Mesothelial cell of epicardium (in vitro differentiated cells): Measurements from ENCODE around the gene SLC10A3. TPM values are rescaled to one million over a fixed set of nuclear protein-coding genes. Genes with fewer than 3 reads are reported as not detected.
A peak's percentile ranks its signal among the peaks of the same experiment; 100 is the strongest.

Experiments used
- DNase-seq, 2 experiments: peaks; one replicate each; pipeline ENCODE4 v3.0.0; 2021; ENCODE audit warnings: low spot score in 2 of 2; ENCODE audit not compliant: unreplicated experiment in 2 of 2
- H3K27ac Mint-ChIP-seq: 2 replicates; pipeline ENCODE4 v1.8.0; 2021; ENCODE audit warnings: mixed read lengths
- H3K27me3 Mint-ChIP-seq: 2 replicates; pipeline ENCODE4 v1.8.0; 2021; ENCODE audit warnings: low read depth, mixed read lengths
- H3K36me3 Mint-ChIP-seq: 2 replicates; pipeline ENCODE4 v1.8.0; 2021; ENCODE audit warnings: mixed read lengths
- H3K4me1 Mint-ChIP-seq: 2 replicates; pipeline ENCODE4 v1.8.0; 2021; ENCODE audit warnings: mixed read lengths
- H3K4me3 Mint-ChIP-seq: 2 replicates; pipeline ENCODE4 v1.8.0; 2021; ENCODE audit warnings: mild to moderate bottlenecking, moderate library complexity, mixed read lengths
- H3K9me3 Mint-ChIP-seq: 2 replicates; pipeline ENCODE4 v1.8.0; 2021; ENCODE audit warnings: mixed read lengths
- total RNA-seq: library from RNA; stranded (reverse); gene quantifications from 3 replicates; pipeline ENCODE4 v1.2.1, GENCODE V29; 2021
- TF ChIP-seq, protein P1 (sequence below): fragments of 200-600 bp; sonication (generic); IDR thresholded peaks from one replicate; pipeline ENCODE4 v1.5.0; 2021; ENCODE audit warnings: antibody characterized with exemption; ENCODE audit not compliant: unreplicated experiment

Gene SLC10A3
- total RNA-seq, 1 donor from 2014 or later: 30.2 TPM

DNA sequence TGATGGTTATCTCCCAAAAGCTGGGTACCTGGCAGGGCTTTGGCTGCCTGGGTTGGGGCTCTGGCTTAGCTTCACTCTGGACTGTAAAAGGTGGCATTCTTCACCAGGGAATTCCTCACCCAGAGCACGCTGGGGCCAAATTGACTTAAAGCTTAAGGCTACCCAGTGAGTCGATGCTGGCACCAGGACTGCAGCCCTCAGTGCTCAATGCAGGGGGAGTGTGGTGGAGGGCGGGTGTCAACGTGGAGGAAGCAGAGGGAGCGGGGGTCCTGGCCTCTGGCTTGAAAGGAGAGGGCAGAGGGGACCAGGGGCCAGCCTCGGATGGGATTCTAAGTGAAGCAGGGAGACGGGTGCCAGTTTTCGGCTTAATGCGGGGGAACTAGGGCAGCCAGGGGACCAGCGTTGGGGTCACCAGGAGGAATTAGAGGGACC lies 46.9 kb downstream of the SLC10A3 start:
- Mint-ChIP-seq H3K27ac (peak overlapping the region; percentile 88), H3K27me3 (no peaks in the 10 kb centered on the region), H3K9me3 (no peaks in the 10 kb centered on the region), H3K4me1 (peaks cover 3% of the 10 kb centered on the region), H3K4me3 (peak overlapping the region; percentile 71), H3K36me3 (peaks cover 11% of the 10 kb centered on the region)
- no peak for DNase-seq
- TF ChIP-seq, protein P1, sequence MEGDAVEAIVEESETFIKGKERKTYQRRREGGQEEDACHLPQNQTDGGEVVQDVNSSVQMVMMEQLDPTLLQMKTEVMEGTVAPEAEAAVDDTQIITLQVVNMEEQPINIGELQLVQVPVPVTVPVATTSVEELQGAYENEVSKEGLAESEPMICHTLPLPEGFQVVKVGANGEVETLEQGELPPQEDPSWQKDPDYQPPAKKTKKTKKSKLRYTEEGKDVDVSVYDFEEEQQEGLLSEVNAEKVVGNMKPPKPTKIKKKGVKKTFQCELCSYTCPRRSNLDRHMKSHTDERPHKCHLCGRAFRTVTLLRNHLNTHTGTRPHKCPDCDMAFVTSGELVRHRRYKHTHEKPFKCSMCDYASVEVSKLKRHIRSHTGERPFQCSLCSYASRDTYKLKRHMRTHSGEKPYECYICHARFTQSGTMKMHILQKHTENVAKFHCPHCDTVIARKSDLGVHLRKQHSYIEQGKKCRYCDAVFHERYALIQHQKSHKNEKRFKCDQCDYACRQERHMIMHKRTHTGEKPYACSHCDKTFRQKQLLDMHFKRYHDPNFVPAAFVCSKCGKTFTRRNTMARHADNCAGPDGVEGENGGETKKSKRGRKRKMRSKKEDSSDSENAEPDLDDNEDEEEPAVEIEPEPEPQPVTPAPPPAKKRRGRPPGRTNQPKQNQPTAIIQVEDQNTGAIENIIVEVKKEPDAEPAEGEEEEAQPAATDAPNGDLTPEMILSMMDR: no peak

- H3K36me3 Mint-ChIP-seq: peaks cover 7% of the 10 kb centered on the region
- no peak overlapping the region for H3K27ac Mint-ChIP-seq
Observed at GRCh38 chrX:154441984-154442707, 48.3 kb downstream of the SLC10A3 start.

GRCh38 chrX:154441564-154441963 lies 48.9 kb downstream of the SLC10A3 start:
- Mint-ChIP-seq H3K27me3 (no peaks in the 10 kb centered on the region), H3K36me3 (peaks cover 3% of the 10 kb centered on the region), H3K4me3 (no peak overlapping the region), H3K4me1 (peaks cover 9% of the 10 kb centered on the region), H3K9me3 (no peaks in the 10 kb centered on the region), H3K27ac (no peak overlapping the region)
- TF ChIP-seq, protein P1: no peak
- no peak for DNase-seq

More at GRCh38 chrX:154441984-154442707, 48.3 kb downstream of the SLC10A3 start:
- Mint-ChIP-seq H3K4me1 (peaks cover 9% of the 10 kb centered on the region), H3K4me3 (no peak overlapping the region), H3K9me3 (no peaks in the 10 kb centered on the region), H3K27me3 (no peaks in the 10 kb centered on the region)
- no peak for DNase-seq
- TF ChIP-seq, protein P1: no peak

- H3K4me3 Mint-ChIP-seq: no peak overlapping the region
- no peaks in the 10 kb centered on the region for H3K9me3 Mint-ChIP-seq
- H3K36me3 Mint-ChIP-seq: peaks cover 6% of the 10 kb centered on the region
Observed at GRCh38 chrX:154440623-154441357, 49.6 kb downstream of the SLC10A3 start.

GRCh38 chrX:154439841-154440240 lies 50.6 kb downstream of the SLC10A3 start:
- no peak overlapping the region for H3K4me3 Mint-ChIP-seq
- H3K9me3 Mint-ChIP-seq: no peaks in the 10 kb centered on the region
- H3K36me3 Mint-ChIP-seq: peaks cover 8% of the 10 kb centered on the region
- H3K27me3 Mint-ChIP-seq: no peaks in the 10 kb centered on the region
- DNase-seq: no peak
- no peak overlapping the region for H3K27ac Mint-ChIP-seq
- peaks cover 14% of the 10 kb centered on the region for H3K4me1 Mint-ChIP-seq
- TF ChIP-seq, protein P1: no peak

More at GRCh38 chrX:154440623-154441357, 49.6 kb downstream of the SLC10A3 start:
- TF ChIP-seq, protein P1: no peak
- Mint-ChIP-seq H3K4me1 (peaks cover 14% of the 10 kb centered on the region), H3K27ac (no peak overlapping the region), H3K27me3 (no peaks in the 10 kb centered on the region)
- DNase-seq: no peak
